GM19468 (cell line): Measurements from ENCODE around the gene PDIA5.
"Not testable (repeated sequence)": the region's sequence is repeated elsewhere in the genome, so short reads cannot be mapped to it uniquely, and the experiment has no call there.

Source experiments
- ATAC-seq: cut with Tn5 transposase; IDR thresholded peaks from one replicate; pipeline ENCODE4 v1.9.1; 2021; ENCODE audit warnings: mild to moderate bottlenecking, moderate library complexity, moderate number of reproducible peaks; ENCODE audit not compliant: unreplicated experiment; ENCODE audit errors: extremely low read depth

Gene PDIA5

GRCh38 chr3:123138839-123139444 is 72.1 kb downstream of the PDIA5 start:
- no peak for ATAC-seq

DNA sequence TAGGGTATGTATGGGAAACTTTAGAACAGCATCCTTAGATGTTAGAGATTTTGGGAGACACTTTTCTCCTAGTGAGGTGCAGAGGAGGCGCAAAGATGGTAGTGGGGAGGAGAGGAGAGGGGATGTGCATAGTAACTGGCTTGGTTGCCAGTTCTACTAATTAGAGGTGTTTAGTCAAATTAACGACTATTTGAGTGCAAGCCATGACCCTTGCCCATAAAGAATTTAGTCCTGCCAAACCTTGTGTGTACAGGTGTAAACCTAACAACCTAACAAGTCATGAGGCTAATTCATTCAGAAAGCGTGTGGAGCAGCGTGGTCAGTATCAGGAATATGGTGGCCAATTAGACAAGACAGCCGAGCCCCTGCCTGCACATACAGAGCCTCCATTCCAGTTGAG is 72.7 kb downstream of the PDIA5 start:
- no peak for ATAC-seq

- no peak for ATAC-seq
Measured at GRCh38 chr3:123140550-123140949, 73.7 kb downstream of the PDIA5 start.

GRCh38 chr3:123141276-123141675 is 74.5 kb downstream of the PDIA5 start:
- no peak for ATAC-seq

- ATAC-seq: no peak
Measured at GRCh38 chr3:123143669-123144411, 77.0 kb downstream of the PDIA5 start.

- ATAC-seq: no peak
Measured at GRCh38 chr3:123147754-123148535, 81.1 kb downstream of the PDIA5 start.

DNA sequence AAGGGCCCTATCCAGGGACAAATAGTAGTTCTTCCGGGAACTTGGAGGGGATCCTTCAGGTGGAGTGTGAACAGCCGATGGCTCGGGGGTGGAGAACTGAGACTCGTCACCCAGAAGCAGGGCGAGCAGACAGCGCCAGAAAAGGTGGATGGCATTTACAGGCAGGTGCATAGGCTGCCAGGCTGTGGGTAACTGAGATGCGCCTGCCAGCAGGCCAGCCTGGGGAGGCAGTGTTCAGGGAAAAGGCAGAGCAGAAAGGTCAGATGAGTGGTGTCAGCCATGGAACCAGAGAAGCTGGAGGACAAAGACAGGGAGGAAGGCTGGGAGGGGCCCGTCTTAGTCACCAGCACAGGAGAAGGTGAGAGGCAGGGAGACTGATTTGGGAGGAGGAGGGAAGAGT is 81.9 kb downstream of the PDIA5 start:
- ATAC-seq: no peak

GRCh38 chr3:123149525-123149924 is 82.7 kb downstream of the PDIA5 start:
- no peak for ATAC-seq

DNA sequence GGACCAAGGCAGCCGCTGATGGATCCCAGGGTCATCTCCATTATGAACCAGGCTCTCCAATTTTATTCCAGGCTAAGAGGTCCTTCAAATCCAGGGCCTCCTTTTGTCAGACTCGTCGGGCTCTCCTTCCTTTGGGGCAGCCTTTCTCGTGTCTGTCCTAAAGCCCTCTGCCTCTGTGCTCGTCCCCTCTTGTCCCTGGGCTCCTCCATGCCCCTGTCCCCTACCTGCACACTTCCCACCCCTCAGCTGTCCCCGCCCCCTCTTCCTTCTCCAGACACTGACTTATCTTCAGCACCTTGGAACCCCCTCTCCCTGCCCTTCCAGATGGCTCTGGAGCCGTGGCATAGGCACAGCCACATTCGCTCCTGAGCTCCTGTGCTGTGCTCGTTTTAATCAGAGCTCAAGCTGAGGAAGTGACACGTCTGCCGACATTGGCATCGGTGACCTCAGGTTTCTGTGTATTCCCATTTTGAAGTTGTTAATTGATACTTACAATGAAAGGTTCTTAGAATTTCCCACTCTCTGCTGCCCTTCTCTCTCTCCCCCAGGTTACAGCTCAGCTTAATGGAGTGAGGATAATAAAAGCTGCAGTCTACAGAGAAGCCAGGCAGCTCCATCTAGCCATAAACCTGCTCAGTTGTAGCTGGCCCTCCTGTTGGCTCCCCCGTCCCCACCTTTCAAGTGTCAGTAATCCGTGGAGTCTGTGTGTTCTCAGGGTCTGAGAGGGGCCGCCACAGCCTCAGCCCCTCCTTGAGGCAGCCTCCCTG is 83.8 kb downstream of the PDIA5 start:
- no peak for ATAC-seq

- no peak for ATAC-seq
Measured at GRCh38 chr3:123151251-123151705, 84.5 kb downstream of the PDIA5 start.

- not testable (repeated sequence) for ATAC-seq
Measured at GRCh38 chr3:123151853-123152420, 85.1 kb downstream of the PDIA5 start.

- no peak for ATAC-seq
Measured at GRCh38 chr3:123152687-123153086, 85.9 kb downstream of the PDIA5 start.

GRCh38 chr3:123153125-123154019 is 86.5 kb downstream of the PDIA5 start:
- no peak for ATAC-seq

DNA sequence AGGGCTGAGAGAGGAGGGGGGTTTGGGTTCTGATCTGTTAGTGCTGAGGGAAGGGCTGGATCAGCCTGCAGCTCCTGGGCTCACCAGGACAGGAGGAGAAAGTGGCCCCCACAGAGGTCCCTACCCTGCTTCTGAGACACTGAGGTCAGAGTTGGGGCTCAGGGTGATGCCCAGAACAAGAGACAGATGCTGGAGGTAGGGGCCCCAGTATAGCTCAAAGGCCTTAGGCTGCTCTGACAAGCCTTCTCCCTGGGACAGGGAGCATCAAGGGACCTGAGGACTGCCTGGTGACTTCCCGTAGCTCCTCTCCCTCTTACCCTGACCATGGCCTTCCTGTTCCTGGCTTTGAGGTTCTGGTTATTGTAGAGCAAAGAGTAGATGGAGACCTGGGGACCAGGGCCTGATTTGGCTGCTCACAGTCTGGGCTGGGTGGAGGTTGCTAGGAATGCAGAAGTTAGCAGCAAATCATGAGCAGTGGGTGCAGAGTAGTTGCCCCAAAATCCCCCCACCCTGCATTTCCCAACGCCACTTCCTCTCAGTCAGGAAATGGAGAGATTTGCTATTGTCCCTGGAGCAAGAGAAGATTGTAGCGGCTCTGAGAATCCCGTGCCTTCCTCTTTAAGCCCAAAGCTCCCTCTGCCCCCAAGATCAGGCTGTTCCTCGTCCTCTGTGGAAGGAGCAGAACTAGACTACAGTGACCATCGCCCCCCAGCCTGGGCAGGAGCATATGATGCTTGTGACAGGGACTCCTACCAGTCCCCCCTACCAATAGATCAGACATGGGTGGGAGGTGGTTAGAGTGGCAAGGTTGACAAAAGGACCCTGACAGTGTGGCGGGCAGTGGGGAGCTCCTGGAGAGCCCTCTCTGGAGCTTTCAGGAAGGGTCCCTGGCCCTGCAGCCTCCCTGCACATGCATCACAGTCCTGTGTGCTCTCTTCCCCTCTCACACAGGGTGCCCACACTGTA is 87.5 kb downstream of the PDIA5 start:
- no peak for ATAC-seq

- ATAC-seq: no peak
Measured at GRCh38 chr3:123155471-123156011, 88.7 kb downstream of the PDIA5 start.

GRCh38 chr3:123156276-123156995 is 89.6 kb downstream of the PDIA5 start:
- no peak for ATAC-seq

- no peak for ATAC-seq
Measured at GRCh38 chr3:123157209-123157597, 90.4 kb downstream of the PDIA5 start.
